ENCODE results near the gene BAIAP2.

Gene BAIAP2

GRCh38 chr17:81102352-81102751 lies 67.4 kb downstream of the BAIAP2 start:
- TF ChIP-seq ZFX (IDR thresholded peaks at IDR 0.05; ENCODE audit: borderline replicate concordance) (no peak), CTCF (IDR thresholded peaks at IDR 0.05) (no peak)
- no peak overlapping the region for H3K27ac ChIP-seq

- TF ChIP-seq ZFX (IDR thresholded peaks at IDR 0.05; ENCODE audit: borderline replicate concordance) = no peak
- no peak for TF ChIP-seq CTCF (IDR thresholded peaks at IDR 0.05)
- H3K27ac ChIP-seq = no peak overlapping the region
These were observed 67.9 kb downstream of the BAIAP2 start for GRCh38 chr17:81102869-81103268.

- TF ChIP-seq ZFX (IDR thresholded peaks at IDR 0.05; ENCODE audit: borderline replicate concordance) = no peak
- TF ChIP-seq CTCF (IDR thresholded peaks at IDR 0.05) = no peak
- no peak overlapping the region for H3K27ac ChIP-seq
These were observed 68.4 kb downstream of the BAIAP2 start for GRCh38 chr17:81103379-81103778.

- H3K27ac ChIP-seq = no peak overlapping the region
- TF ChIP-seq ZFX (IDR thresholded peaks at IDR 0.05; ENCODE audit: borderline replicate concordance) (no peak), CTCF (IDR thresholded peaks at IDR 0.05) (no peak)
These were observed 71.8 kb downstream of the BAIAP2 start for GRCh38 chr17:81106716-81107115.

GRCh38 chr17:81108220-81108619 lies 73.3 kb downstream of the BAIAP2 start:
- no peak overlapping the region for H3K27ac ChIP-seq

GRCh38 chr17:81109957-81110356 lies 75.0 kb downstream of the BAIAP2 start:
- no peak overlapping the region for H3K27ac ChIP-seq

More at GRCh38 chr17:81108220-81108619, 73.3 kb downstream of the BAIAP2 start:
- TF ChIP-seq CTCF (IDR thresholded peaks at IDR 0.05) (no peak), ZFX (IDR thresholded peaks at IDR 0.05; ENCODE audit: borderline replicate concordance) (no peak)

More at GRCh38 chr17:81109957-81110356, 75.0 kb downstream of the BAIAP2 start:
- no peak for TF ChIP-seq ZFX (IDR thresholded peaks at IDR 0.05; ENCODE audit: borderline replicate concordance)
- no peak for TF ChIP-seq CTCF (IDR thresholded peaks at IDR 0.05)
